HG02642 (cell line): Measurements from ENCODE around the gene ALCAM.
"Not testable (repeated sequence)": the region's sequence is repeated elsewhere in the genome, so short reads cannot be mapped to it uniquely, and the experiment has no call there.

Experiments used
- ATAC-seq: cut with Tn5 transposase; IDR thresholded peaks from one replicate; pipeline ENCODE4 v1.9.1; 2021; ENCODE audit warnings: mild to moderate bottlenecking; ENCODE audit not compliant: unreplicated experiment, poor library complexity

Gene ALCAM

DNA sequence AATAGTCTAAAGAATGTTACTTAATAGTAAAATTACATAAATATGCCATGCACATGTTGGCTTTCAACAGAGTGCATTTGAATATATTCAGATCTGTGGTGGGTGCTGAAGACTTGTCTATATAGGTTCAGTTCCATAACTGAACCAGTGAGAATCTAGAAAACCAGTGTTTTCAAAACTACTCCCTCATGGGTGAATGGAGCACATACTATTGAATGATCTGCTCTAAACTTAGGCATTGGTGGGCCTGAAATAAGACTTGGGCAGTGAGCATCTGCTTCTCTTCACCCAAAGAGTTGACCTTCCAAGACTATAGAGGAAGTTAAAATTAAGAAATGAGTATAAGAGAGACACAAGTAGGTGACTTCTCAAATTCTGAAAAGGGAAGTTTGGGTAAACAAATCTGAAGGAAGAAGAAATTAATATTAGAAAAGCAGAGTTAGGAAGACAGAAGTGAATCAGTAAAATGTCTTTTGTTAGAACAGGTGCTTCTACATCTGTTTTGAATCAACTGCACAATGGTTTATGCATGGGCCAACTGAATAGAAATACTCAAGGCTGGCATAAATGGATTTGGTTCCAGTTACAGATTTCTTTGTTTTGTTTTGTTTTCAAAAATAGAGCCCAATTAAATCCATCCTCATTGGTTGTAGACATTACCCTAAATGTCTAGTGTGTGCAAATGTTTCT lies 19.3 kb downstream of the ALCAM start:
- ATAC-seq, result peak; percentile 94

GRCh38 chr3:105387122-105387751 lies 20.5 kb downstream of the ALCAM start:
- ATAC-seq, result no peak

DNA sequence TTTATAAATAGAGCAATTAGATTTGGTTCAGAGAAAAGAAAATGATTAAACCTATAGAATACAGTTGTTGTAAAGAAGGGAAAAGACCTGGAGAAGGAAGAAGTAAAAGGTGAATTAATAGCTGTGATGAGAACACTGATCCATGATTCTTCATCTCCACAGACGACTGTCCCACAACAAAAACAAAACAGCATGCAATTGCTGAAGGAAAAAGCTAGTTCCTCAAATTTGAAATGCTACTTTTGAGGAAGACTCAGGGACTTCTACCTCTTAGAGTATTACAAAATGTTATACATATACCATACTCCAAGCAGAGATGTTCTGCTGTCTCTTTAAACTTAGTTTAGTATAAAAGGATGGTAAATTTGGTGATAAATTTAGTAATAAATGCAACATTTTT lies 21.5 kb downstream of the ALCAM start:
- no peak for ATAC-seq

GRCh38 chr3:105389759-105390158 lies 23.1 kb downstream of the ALCAM start:
- not testable (repeated sequence) for ATAC-seq

DNA sequence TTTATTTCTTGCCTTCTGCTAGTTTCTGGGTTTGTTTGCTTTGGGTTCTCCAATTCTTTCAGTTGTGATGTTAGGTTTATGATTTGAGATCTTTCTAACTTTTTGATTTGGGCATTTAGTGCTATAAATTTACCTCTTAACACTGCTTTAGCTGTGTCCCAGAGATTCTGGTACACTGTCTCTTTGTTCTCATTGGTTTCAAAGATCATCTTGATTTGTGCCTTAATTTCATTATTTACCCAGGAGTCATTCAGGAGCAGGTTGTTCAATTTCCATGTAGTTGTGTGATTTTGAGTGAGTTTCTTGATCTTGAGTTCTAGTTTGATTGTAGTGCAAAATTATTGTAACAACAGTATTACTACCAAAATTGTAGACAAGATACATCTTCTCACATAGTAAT lies 25.9 kb downstream of the ALCAM start:
- ATAC-seq, result not testable (repeated sequence)

DNA sequence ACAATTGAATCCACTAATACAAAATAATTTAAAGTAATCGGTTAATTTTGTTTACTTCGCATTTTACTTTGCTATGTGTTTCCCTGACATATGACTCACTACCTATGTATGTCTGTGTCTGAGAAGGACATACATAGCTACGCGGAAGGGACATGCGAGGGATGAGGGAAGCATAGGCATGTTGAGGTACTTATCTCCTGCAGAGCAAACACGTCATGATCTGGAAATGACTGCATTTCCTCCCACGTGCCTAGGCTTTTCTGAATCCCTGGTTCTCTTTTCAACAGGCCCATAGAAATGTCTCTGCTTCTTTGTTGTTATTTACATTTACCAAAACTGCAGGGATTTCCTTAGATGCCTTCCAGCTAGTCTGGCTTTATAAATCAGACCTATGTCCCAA lies 27.5 kb downstream of the ALCAM start:
- ATAC-seq, result no peak

DNA sequence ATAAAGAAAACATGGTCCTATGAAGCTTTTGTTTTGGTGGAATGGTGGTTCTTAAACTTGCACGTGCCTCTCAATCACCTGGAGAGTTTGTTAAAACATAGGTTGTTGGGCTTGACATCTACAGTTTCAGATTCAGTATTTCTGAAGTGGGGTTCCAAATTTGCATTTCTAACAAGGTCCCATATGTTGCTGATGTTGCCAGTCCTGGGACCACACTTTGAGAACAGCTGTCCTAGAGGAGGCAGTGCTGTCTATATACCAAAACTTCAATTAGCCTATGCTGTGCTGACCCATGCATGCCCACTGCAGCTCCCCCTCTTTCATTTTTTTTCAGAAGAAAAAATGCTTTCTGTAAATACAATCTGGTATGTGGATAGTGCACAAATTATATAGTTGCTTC lies 31.3 kb downstream of the ALCAM start:
- peak; percentile 62 for ATAC-seq

- ATAC-seq, result no peak
These were observed 31.7 kb downstream of the ALCAM start for GRCh38 chr3:105398437-105398836.

- ATAC-seq, result no peak
These were observed 32.4 kb downstream of the ALCAM start for GRCh38 chr3:105399062-105399461.

- ATAC-seq, result no peak
These were observed 32.9 kb downstream of the ALCAM start for GRCh38 chr3:105399611-105400010.

DNA sequence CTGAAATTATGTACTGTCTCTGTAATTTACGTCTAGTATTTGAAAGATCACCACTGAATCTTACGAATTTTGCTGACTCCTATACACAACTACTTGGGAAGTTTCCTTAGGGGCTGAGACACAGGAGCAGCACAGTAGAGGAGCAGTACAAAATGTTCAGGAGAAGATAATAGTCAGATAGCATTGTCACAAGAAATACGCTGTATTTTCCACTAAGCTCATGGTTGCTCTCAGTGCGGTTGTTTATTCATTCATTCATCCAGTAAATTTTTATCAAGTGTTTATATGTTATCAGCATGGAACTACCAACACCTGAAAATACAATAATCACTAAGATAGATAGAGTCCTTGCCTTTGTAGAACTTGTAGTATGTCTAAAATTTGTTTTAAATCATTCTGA lies 34.5 kb downstream of the ALCAM start:
- no peak for ATAC-seq

DNA sequence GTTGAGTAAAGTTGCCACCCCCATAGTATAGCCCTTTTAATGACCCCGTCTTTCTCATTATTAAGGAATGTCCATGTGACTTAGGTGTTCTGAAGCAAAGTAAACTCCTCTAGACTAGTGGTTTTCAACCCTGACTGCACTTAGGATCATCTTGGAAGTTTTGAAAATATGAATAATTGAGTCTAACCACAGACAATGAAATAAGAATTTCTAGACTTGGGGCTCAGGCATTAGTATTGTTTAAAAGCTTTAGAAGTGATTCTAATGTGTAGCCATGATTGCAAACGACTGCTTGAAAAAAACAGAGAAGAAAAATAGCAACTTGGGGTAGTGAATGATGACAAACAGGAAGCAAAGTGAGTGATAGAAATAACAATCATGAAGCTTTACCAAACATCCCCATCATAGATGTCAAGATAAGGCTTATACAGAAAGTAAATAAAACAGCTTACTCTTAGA lies 35.0 kb downstream of the ALCAM start:
- ATAC-seq, result no peak

- ATAC-seq, result no peak
These were observed 35.6 kb downstream of the ALCAM start for GRCh38 chr3:105402287-105402801.

DNA sequence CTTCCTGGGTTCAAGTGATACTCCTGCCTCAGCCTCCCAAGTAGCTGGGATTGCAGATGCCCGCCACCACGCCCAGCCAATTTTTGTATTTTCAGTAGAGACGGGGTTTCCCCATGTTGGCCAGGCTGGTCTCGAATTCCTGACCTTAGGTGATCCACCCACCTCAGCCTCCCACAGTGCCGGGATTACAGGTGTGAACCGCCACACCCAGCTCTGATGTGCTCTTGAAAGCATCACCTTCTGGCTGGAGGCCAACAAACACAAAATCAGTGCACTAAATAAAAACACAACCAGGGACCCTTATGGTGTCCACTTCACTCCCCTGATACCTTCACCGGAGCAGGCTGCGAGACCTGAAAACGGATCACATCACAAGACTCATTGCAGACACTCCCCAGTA lies 36.3 kb downstream of the ALCAM start:
- not testable (repeated sequence) for ATAC-seq

DNA sequence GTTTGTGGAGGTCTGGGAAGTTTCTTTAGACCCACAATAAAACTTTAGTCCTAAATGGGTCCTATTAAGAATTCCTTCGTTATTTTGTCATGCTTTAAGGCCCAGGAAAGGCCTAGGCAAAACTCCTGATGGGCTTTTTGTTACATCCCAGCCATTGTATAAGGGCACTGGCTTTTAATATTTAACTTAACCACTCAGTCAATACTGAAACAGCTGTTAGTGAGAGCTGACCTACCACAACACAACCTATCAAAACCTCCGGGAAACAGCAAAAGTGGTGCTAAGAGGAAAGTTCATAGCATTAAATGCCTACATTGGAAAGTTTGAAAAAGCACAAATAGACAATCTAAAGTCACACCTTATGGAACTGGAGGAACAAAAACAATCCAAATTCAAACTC lies 39.6 kb downstream of the ALCAM start:
- ATAC-seq, result no peak

GRCh38 chr3:105409364-105409763 lies 42.7 kb downstream of the ALCAM start:
- no peak for ATAC-seq

DNA sequence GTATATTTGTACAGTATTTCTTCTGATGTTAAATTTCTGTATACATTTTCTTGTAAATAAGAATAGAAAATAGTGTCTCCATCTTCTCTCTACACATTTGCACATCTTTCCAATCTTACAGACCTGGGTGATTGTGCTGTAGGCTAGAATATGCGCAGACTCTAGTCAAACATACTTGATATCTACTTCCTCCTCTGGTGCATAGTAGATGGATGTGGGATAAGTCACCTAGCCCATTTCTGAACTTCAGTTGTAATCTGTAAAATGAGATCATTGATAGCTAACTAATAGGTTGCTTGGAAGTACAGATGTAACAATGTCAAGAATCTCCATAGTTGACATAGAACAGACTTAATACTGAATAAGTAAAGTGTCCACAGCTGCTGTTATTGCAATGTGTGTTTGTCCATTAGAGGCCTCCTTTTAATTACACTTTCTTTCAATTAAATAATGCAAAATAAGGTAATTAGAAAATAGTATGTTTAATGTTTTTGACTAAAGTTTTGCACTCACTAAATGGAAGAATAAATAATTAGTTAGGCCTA lies 46.7 kb downstream of the ALCAM start:
- no peak for ATAC-seq

- ATAC-seq, result no peak
These were observed 48.1 kb downstream of the ALCAM start for GRCh38 chr3:105414841-105415240.

- no peak for ATAC-seq
These were observed 49.2 kb downstream of the ALCAM start for GRCh38 chr3:105415951-105416350.

GRCh38 chr3:105417525-105418289 lies 51.0 kb downstream of the ALCAM start:
- no peak for ATAC-seq

DNA sequence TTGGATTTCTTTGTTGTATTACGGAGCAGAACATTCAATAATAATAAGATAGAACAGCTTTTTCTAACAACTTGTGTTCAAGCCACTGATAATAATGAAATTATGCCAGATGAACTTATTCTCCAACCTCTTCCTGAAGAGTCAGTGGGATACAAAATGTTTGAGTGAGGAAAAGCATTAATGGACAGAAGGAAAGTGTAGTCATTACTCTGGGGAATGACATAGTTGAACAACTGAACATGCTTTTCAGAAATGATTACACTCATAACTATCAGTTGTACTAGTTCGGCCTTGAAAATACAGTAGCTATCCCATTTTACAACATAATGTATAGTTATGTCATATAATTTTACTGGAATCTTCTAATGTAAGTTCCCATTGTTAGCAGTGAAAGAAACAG lies 55.9 kb downstream of the ALCAM start:
- no peak for ATAC-seq
